HG03439 (cell line): ENCODE results near the gene SIL1.

ENCODE experiments used
- ATAC-seq: cut with Tn5 transposase; IDR thresholded peaks from one replicate; pipeline ENCODE4 v1.9.1; 2021; ENCODE audit warnings: mild to moderate bottlenecking, moderate library complexity; ENCODE audit not compliant: unreplicated experiment

SIL1 gene

GRCh38 chr5:138947780-138948179, 250.4 kb downstream of the SIL1 start:
- ATAC-seq: no peak

GRCh38 chr5:138946831-138947560, 251.2 kb downstream of the SIL1 start:
- no peak for ATAC-seq

GRCh38 chr5:138946241-138946623, 251.9 kb downstream of the SIL1 start:
- ATAC-seq: no peak

GRCh38 chr5:138945421-138946240, 252.5 kb downstream of the SIL1 start:
- ATAC-seq: no peak

- no peak for ATAC-seq
These were observed 253.4 kb downstream of the SIL1 start for GRCh38 chr5:138944527-138945322.

- no peak for ATAC-seq
These were observed 254.5 kb downstream of the SIL1 start for GRCh38 chr5:138943599-138944173.

GRCh38 chr5:138942861-138943260, 255.3 kb downstream of the SIL1 start:
- no peak for ATAC-seq

- ATAC-seq: no peak
These were observed 256.1 kb downstream of the SIL1 start for GRCh38 chr5:138942066-138942465.

GRCh38 chr5:138938526-138938925, 259.6 kb downstream of the SIL1 start:
- no peak for ATAC-seq

- no peak for ATAC-seq
These were observed 260.5 kb downstream of the SIL1 start for GRCh38 chr5:138937392-138938387.

- no peak for ATAC-seq
These were observed 261.2 kb downstream of the SIL1 start for GRCh38 chr5:138936968-138937345.

GRCh38 chr5:138936225-138936967, 261.8 kb downstream of the SIL1 start:
- ATAC-seq: no peak

GRCh38 chr5:138935466-138935865, 262.7 kb downstream of the SIL1 start:
- ATAC-seq: no peak

GRCh38 chr5:138934971-138935370, 263.2 kb downstream of the SIL1 start:
- ATAC-seq: no peak

GRCh38 chr5:138933522-138934290, 264.5 kb downstream of the SIL1 start:
- ATAC-seq: no peak

- ATAC-seq: no peak
These were observed 265.9 kb downstream of the SIL1 start for GRCh38 chr5:138932171-138932810.

- no peak for ATAC-seq
These were observed 267.6 kb downstream of the SIL1 start for GRCh38 chr5:138930371-138931097.
